Activated CD4-positive, alpha-beta memory T cell treated with anti-CD3 and anti-CD28 coated beads for 36 hours (primary cell): ENCODE data around the gene LFNG. TPM values are rescaled to one million over a fixed set of nuclear protein-coding genes. Genes with fewer than 3 reads are reported as not detected.

Source experiments
- CTCF ChIA-PET: fragments of 350-600 bp; sonication (Branson Sonifier 250); formaldehyde crosslinking; loops from one replicate; lab custom pipeline; 2021; ENCODE audit warnings: antibody characterized with exemption, inconsistent platforms; lab: Charles Lee
- POLR2A ChIA-PET: fragments of 350-600 bp; sonication (Branson Sonifier 250); formaldehyde crosslinking; loops from one replicate; lab custom pipeline; 2021; ENCODE audit warnings: antibody characterized with exemption; lab: Charles Lee
- DNase-seq: peaks from one replicate; pipeline ENCODE4 v3.0.0-alpha.2; 2020
- H3K27ac Mint-ChIP-seq: one replicate; pipeline ENCODE4 v1.8.0; 2021; ENCODE audit warnings: mixed read lengths
- H3K27me3 Mint-ChIP-seq: one replicate; pipeline ENCODE4 v1.8.0; 2021; ENCODE audit warnings: mixed read lengths
- H3K36me3 Mint-ChIP-seq: one replicate; pipeline ENCODE4 v1.8.0; 2021; ENCODE audit warnings: mixed read lengths
- H3K4me1 Mint-ChIP-seq: one replicate; pipeline ENCODE4 v1.8.0; 2021; ENCODE audit warnings: low read depth, mixed read lengths
- H3K4me3 Mint-ChIP-seq: one replicate; pipeline ENCODE4 v1.8.0; 2021; ENCODE audit warnings: mild to moderate bottlenecking, mixed read lengths
- H3K9me3 Mint-ChIP-seq: one replicate; pipeline ENCODE4 v1.8.0; 2021; ENCODE audit warnings: mixed read lengths
- intact Hi-C: fragments of 100-400 bp; cut with micrococcal nuclease; formaldehyde crosslinking; loops from one replicate; pipeline ENCODE4 v1.15.1; 2023
- total RNA-seq, 2 experiments: library from RNA; stranded (reverse); gene quantifications; one replicate each; pipeline ENCODE4 v1.2.3, GENCODE V29; 2021

The LFNG gene
- total RNA-seq, 2 experiments from 2014 or later, result 33.0 to 33.1 TPM

- no peaks in the 10 kb centered on the region for H3K9me3 Mint-ChIP-seq
- H3K4me1 Mint-ChIP-seq, result peaks cover 26% of the 10 kb centered on the region
- POLR2A ChIA-PET, result no interaction called here
- no peak overlapping the region for H3K4me3 Mint-ChIP-seq
- CTCF ChIA-PET, result no interaction called here
- intact Hi-C loops, result loop anchor here (5.0 kb wide), 1 partner anchor 127 kb away; the partner anchor contains the start of gene TTYH3
- DNase-seq, result no peak
- no peaks in the 10 kb centered on the region for H3K27me3 Mint-ChIP-seq
- no peaks in the 10 kb centered on the region for H3K36me3 Mint-ChIP-seq
- no peak overlapping the region for H3K27ac Mint-ChIP-seq
Observed at GRCh38 chr7:2505401-2505800, 14.2 kb upstream of the LFNG start.

GRCh38 chr7:2507208-2507916 lies 12.2 kb upstream of the LFNG start:
- ChIA-PET CTCF (no interaction called here), POLR2A (interaction anchor here (0.6 to 2.3 kb wide), 2 partner anchors 22 to 95 kb away, joined by 3 to 13 read pairs; no protein-coding TSS in a partner anchor)
- no peaks in the 10 kb centered on the region for H3K36me3 Mint-ChIP-seq
- no peaks in the 10 kb centered on the region for H3K9me3 Mint-ChIP-seq
- H3K4me1 Mint-ChIP-seq, result peaks cover 43% of the 10 kb centered on the region
- H3K4me3 Mint-ChIP-seq, result no peak overlapping the region
- H3K27me3 Mint-ChIP-seq, result no peaks in the 10 kb centered on the region
- intact Hi-C loops, result loop anchor here (5.0 kb wide), 1 partner anchor 125 kb away; the partner anchor contains the start of gene TTYH3
- no peak for DNase-seq
- H3K27ac Mint-ChIP-seq, result no peak overlapping the region

DNA sequence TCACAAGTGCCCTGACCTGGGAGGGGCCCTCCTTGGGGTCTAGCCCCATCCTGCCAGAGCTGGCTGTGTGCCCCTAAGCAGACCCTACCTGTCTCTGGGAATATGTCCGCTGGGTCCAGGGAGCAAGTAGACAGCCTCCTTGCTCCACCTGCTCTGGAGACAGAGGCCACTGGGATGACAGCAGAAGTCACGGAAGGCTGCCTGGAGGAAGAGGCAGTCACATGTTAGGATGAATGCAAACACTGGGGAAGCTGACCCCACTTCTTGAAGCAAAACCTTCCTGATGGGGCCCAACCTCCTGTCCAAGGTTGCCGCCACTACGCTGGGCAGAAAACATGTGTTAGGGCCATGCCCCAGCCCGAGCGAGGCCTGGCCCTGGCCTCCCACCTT lies 11.7 kb upstream of the LFNG start:
- Mint-ChIP-seq H3K27ac (no peak overlapping the region), H3K4me3 (no peak overlapping the region), H3K4me1 (peaks cover 49% of the 10 kb centered on the region), H3K9me3 (no peaks in the 10 kb centered on the region), H3K36me3 (no peaks in the 10 kb centered on the region), H3K27me3 (no peaks in the 10 kb centered on the region)
- ChIA-PET POLR2A (interaction anchor here (0.6 to 2.3 kb wide), 2 partner anchors 21 to 95 kb away, joined by 3 to 13 read pairs; no protein-coding TSS in a partner anchor), CTCF (no interaction called here)
- no peak for DNase-seq
- intact Hi-C loops, result loop anchor here (2.0 to 5.0 kb wide), 2 partner anchors 15 to 124 kb away; partner anchors contain the start of gene TTYH3

GRCh38 chr7:2508327-2509215 lies 11.0 kb upstream of the LFNG start:
- POLR2A ChIA-PET, result interaction anchor here (0.9 to 2.3 kb wide), 2 partner anchors 21 to 51 kb away, joined by 3 to 13 read pairs; no protein-coding TSS in a partner anchor
- H3K27me3 Mint-ChIP-seq, result no peaks in the 10 kb centered on the region
- H3K4me3 Mint-ChIP-seq, result peak overlapping the region; percentile 58
- no peaks in the 10 kb centered on the region for H3K36me3 Mint-ChIP-seq
- peak overlapping the region; percentile 79 for H3K27ac Mint-ChIP-seq
- H3K9me3 Mint-ChIP-seq, result no peaks in the 10 kb centered on the region
- intact Hi-C loops, result loop anchor here (2.0 to 5.0 kb wide), 2 partner anchors 14 to 124 kb away; partner anchors contain the start of gene TTYH3
- peak; percentile 84 for DNase-seq
- CTCF ChIA-PET, result interaction anchor here (0.9 kb wide), 1 partner anchor 163 kb away, joined by 3 read pairs; no protein-coding TSS in a partner anchor
- H3K4me1 Mint-ChIP-seq, result peaks cover 55% of the 10 kb centered on the region

DNA sequence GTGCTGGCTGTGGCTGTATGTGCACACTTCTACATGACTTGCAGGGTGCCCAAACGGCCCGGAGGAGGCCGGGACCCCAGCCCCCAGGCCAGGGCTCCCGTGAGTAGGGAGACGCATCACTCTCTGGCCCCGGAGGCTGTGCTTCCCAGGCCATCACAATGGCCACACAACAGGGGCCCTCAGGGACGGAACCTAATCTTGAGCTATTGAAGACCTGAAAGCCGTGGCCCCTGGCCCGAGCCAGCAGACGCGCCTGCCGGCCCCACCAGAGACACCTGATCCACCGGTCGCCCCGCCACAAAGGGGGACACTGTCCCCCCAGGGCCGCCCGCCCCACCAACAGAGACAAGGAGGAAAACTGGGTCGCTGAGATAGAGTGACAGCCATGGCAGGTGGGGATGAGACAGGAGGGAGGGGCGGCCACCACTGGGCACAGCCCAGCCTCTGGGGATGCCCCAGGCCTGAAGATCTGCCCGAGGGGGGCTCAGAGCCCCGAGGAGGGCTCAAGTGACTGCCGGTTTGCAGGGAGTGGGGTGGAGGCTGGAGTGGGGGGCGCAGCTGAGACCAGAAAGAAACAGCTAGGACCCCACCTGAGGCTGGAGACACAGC lies 10.2 kb upstream of the LFNG start:
- DNase-seq, result no peak
- peaks cover 55% of the 10 kb centered on the region for H3K4me1 Mint-ChIP-seq
- peak overlapping the region; percentile 58 for H3K4me3 Mint-ChIP-seq
- intact Hi-C loops, result loop anchor here (2.0 to 5.0 kb wide), 2 partner anchors 13 to 123 kb away; partner anchors contain the start of gene TTYH3
- ChIA-PET CTCF (no interaction called here), POLR2A (interaction anchor here (0.9 to 2.3 kb wide), 2 partner anchors 20 to 50 kb away, joined by 3 to 13 read pairs; no protein-coding TSS in a partner anchor)
- peak overlapping the region; percentile 79 for H3K27ac Mint-ChIP-seq
- H3K36me3 Mint-ChIP-seq, result no peaks in the 10 kb centered on the region
- H3K9me3 Mint-ChIP-seq, result no peaks in the 10 kb centered on the region
- no peaks in the 10 kb centered on the region for H3K27me3 Mint-ChIP-seq

DNA sequence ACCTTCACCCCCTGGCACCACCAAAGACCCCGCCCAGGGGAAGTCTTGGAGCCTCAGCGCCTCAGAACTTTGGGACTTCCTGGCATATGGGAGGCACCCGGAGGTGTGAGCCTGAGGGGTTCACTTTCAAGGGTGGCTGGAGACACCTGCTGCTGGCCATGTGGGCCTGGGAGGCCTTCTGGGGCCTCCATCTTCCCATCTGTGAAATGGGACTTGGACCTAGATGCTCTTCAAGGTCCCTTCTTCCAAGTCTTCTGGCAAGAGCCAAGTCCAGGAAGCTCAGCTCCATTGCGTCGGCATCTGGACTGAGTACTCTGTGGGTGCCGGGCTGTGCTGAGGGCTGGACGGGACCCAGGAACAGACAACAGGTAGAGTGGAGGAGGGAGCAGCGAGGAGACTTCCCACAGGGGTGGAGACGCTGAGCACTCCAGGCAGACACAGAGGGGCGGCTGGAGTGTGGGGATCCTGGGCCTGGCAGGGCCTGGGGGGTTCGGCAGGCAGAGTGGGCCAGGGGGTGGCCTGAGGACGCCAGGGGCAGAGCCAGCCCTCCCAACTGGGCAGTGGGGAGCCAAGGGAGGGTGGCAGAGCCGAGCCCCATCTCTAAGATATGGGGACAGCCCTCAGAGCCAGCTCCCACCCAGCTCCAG lies 9.3 kb upstream of the LFNG start:
- intact Hi-C loops, result no loop called here
- CTCF ChIA-PET, result interaction anchor here (1.2 to 1.4 kb wide), 2 partner anchors 42 to 59 kb away, joined by 4 to 7 read pairs; no protein-coding TSS in a partner anchor
- no peak for DNase-seq
- H3K9me3 Mint-ChIP-seq, result no peaks in the 10 kb centered on the region
- H3K4me1 Mint-ChIP-seq, result peaks cover 55% of the 10 kb centered on the region
- no peaks in the 10 kb centered on the region for H3K36me3 Mint-ChIP-seq
- peak overlapping the region; percentile 32 for H3K4me3 Mint-ChIP-seq
- POLR2A ChIA-PET, result interaction anchor here (1.4 to 2.8 kb wide), 5 partner anchors 9 to 248 kb away, joined by 4 to 18 read pairs (median 12); no protein-coding TSS in a partner anchor
- no peaks in the 10 kb centered on the region for H3K27me3 Mint-ChIP-seq
- peak overlapping the region; percentile 90 for H3K27ac Mint-ChIP-seq

GRCh38 chr7:2510909-2511768 lies 8.4 kb upstream of the LFNG start:
- Mint-ChIP-seq H3K4me3 (peak overlapping the region; percentile 61), H3K36me3 (no peaks in the 10 kb centered on the region), H3K9me3 (no peaks in the 10 kb centered on the region), H3K27me3 (no peaks in the 10 kb centered on the region), H3K27ac (peak overlapping the region; percentile 90), H3K4me1 (peaks cover 55% of the 10 kb centered on the region)
- POLR2A ChIA-PET, result interaction anchor here (0.7 to 2.8 kb wide), 5 partner anchors 8 to 247 kb away, joined by 4 to 18 read pairs (median 4); no protein-coding TSS in a partner anchor
- CTCF ChIA-PET, result interaction anchor here (0.6 to 1.4 kb wide), 3 partner anchors 42 to 127 kb away, joined by 3 to 7 read pairs (median 4); no protein-coding TSS in a partner anchor
- DNase-seq, result peak; percentile 80
- intact Hi-C loops, result loop anchor here (1.0 kb wide), 1 partner anchor 8 kb away; the partner anchor contains the start of gene LFNG

DNA sequence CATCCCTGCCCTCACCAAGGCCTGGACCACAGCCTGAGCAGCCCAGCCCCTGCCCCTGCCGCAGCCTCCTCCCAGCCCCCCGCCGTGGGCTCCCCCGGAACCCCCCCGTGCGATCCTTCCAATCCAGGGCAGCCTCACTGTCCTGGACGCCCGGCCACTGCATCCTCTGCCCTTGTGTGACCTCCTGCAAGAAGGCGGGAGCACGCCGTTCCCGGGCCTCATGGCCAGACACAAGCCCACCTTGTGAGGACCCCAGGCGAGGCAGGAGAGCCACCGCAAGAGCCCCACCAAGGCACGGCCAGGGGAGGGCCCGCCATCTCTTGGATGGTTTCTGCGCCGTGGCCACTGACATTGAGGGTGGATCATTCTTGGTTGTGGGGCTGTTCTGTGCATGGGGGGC lies 7.8 kb upstream of the LFNG start:
- POLR2A ChIA-PET, result interaction anchor here (0.7 to 2.8 kb wide), 4 partner anchors 10 to 246 kb away, joined by 4 to 18 read pairs (median 8); no protein-coding TSS in a partner anchor
- peaks cover 55% of the 10 kb centered on the region for H3K4me1 Mint-ChIP-seq
- H3K36me3 Mint-ChIP-seq, result no peaks in the 10 kb centered on the region
- H3K9me3 Mint-ChIP-seq, result no peaks in the 10 kb centered on the region
- H3K27me3 Mint-ChIP-seq, result no peaks in the 10 kb centered on the region
- CTCF ChIA-PET, result interaction anchor here (0.6 to 1.4 kb wide), 3 partner anchors 43 to 128 kb away, joined by 3 to 7 read pairs (median 4); no protein-coding TSS in a partner anchor
- intact Hi-C loops, result loop anchor here (1.0 kb wide), 1 partner anchor 8 kb away; the partner anchor contains the start of gene LFNG
- DNase-seq, result no peak
- peak overlapping the region; percentile 90 for H3K27ac Mint-ChIP-seq
- H3K4me3 Mint-ChIP-seq, result peak overlapping the region; percentile 61

- H3K36me3 Mint-ChIP-seq, result no peaks in the 10 kb centered on the region
- intact Hi-C loops, result no loop called here
- H3K9me3 Mint-ChIP-seq, result no peaks in the 10 kb centered on the region
- H3K27me3 Mint-ChIP-seq, result no peaks in the 10 kb centered on the region
- peak overlapping the region; percentile 57 for H3K4me3 Mint-ChIP-seq
- H3K4me1 Mint-ChIP-seq, result peaks cover 55% of the 10 kb centered on the region
- ChIA-PET CTCF (interaction anchor here (0.5 kb wide), 1 partner anchor 212 kb away, joined by 3 read pairs; no protein-coding TSS in a partner anchor), POLR2A (interaction anchor here (2.0 to 2.8 kb wide), 2 partner anchors 10 to 18 kb away, joined by 12 to 18 read pairs; no protein-coding TSS in a partner anchor)
- DNase-seq, result peak; percentile 52
- H3K27ac Mint-ChIP-seq, result peak overlapping the region; percentile 90
Observed at GRCh38 chr7:2512179-2512661, 7.4 kb upstream of the LFNG start.

DNA sequence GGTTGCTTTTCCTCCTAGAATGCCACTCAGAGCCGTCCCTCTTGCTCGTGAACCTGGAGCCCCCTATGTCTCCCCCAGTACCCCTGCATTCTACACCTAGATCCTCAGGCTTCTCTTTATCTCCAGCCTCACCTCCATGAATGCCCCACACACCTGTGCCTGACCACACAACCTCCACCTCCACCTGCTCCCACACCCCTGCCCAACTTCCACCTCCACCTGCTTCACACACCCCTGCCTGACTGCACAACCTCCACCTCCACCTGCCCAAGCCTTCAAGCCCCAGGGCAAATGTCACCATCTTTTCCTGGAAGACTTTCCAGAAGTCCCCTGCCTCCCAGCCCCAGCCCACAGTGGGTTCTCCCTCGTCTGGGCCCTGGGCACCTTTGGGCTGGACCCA lies 6.9 kb upstream of the LFNG start:
- no peak for DNase-seq
- Mint-ChIP-seq H3K27me3 (no peaks in the 10 kb centered on the region), H3K4me1 (peaks cover 55% of the 10 kb centered on the region), H3K4me3 (no peak overlapping the region), H3K27ac (peak overlapping the region; percentile 90), H3K9me3 (no peaks in the 10 kb centered on the region), H3K36me3 (no peaks in the 10 kb centered on the region)
- intact Hi-C loops, result no loop called here
- ChIA-PET CTCF (interaction anchor here (0.5 kb wide), 1 partner anchor 212 kb away, joined by 3 read pairs; no protein-coding TSS in a partner anchor), POLR2A (no interaction called here)
